Bronchial epithelial cell (primary cell): ENCODE results near the gene CD151. TPM values are rescaled to one million over a fixed set of nuclear protein-coding genes. Genes with fewer than 3 reads are reported as not detected.

Experiments used
- DNase-seq: peaks from one replicate; pipeline ENCODE4 v3.0.0-alpha.2; 2010; ENCODE audit warnings: low read depth
- FAIRE-seq: peaks from 2 replicates; lab custom pipeline; 2011; peaks lifted over from hg19 to GRCh38; lab: Jason Lieb, UNC
- H3K27me3 ChIP-seq: 2 replicates; pipeline ENCODE4 v1.5.1; 2011; ENCODE audit warnings: low read length; ENCODE audit not compliant: control insufficient read depth, insufficient read depth
- H3K36me3 ChIP-seq: 2 replicates; pipeline ENCODE4 v1.5.1; 2011; ENCODE audit warnings: low read length; ENCODE audit not compliant: control insufficient read depth, insufficient read depth
- H3K4me3 ChIP-seq: 2 replicates; pipeline ENCODE4 v1.5.1; 2011; ENCODE audit warnings: mild to moderate bottlenecking, low read depth, low read length, control low read depth
- CTCF ChIP-seq: IDR thresholded peaks from 2 replicates; pipeline ENCODE4 v1.5.1; 2011; ENCODE audit warnings: mild to moderate bottlenecking, moderate library complexity, low read length, control low read depth, inconsistent platforms; ENCODE audit not compliant: insufficient read depth, severe bottlenecking
- total RNA-seq: library from RNA; depleted of rRNA; stranded (reverse); fragments of >200 nt; gene quantifications from 2 replicates; pipeline ENCODE4 v1.2.1, GENCODE V29; 2014

CD151 gene
- total RNA-seq, 1 donor from 2014 or later, result 324 TPM

GRCh38 chr11:829176-829846, 3.4 kb upstream of the CD151 start:
- no peak overlapping the region for H3K4me3 ChIP-seq
- TF ChIP-seq CTCF, result no peak
- peaks cover 3% of the 10 kb centered on the region for H3K36me3 ChIP-seq
- DNase-seq, result no peak
- no peak for FAIRE-seq
- peaks cover 2% of the 10 kb centered on the region for H3K27me3 ChIP-seq

GRCh38 chr11:829847-830294, 2.9 kb upstream of the CD151 start:
- peak overlapping the region; percentile 27 for H3K4me3 ChIP-seq
- H3K27me3 ChIP-seq, result peaks cover 2% of the 10 kb centered on the region
- TF ChIP-seq CTCF, result no peak
- DNase-seq, result no peak
- no peak for FAIRE-seq
- peaks cover 4% of the 10 kb centered on the region for H3K36me3 ChIP-seq

- DNase-seq (peak; percentile 52), FAIRE-seq (no peak)
- Histone ChIP-seq H3K27me3 (peaks cover 2% of the 10 kb centered on the region), H3K4me3 (peak overlapping the region; percentile 27), H3K36me3 (peaks cover 2% of the 10 kb centered on the region)
- no peak for TF ChIP-seq CTCF
Measured at GRCh38 chr11:830295-831117, 2.2 kb upstream of the CD151 start.

- TF ChIP-seq CTCF, result no peak
- no peak overlapping the region for H3K4me3 ChIP-seq
- H3K27me3 ChIP-seq, result peaks cover 2% of the 10 kb centered on the region
- peaks cover 5% of the 10 kb centered on the region for H3K36me3 ChIP-seq
- DNase-seq, result no peak
- FAIRE-seq, result no peak
Measured at GRCh38 chr11:831118-831864, 1.5 kb upstream of the CD151 start.

- no peak for DNase-seq
- TF ChIP-seq CTCF, result no peak
- peaks cover 2% of the 10 kb centered on the region for H3K27me3 ChIP-seq
- H3K36me3 ChIP-seq, result peaks cover 12% of the 10 kb centered on the region
- no peak for FAIRE-seq
- H3K4me3 ChIP-seq, result peak overlapping the region; percentile 67
Measured at GRCh38 chr11:831961-832528, 707 bp upstream of the CD151 start.
